Thoracic aorta (tissue), 2 donors: ENCODE data around the gene ATP6V0E1. TPM values are rescaled to one million over a fixed set of nuclear protein-coding genes. Genes with fewer than 3 reads are reported as not detected.

ENCODE experiments used
- ATAC-seq: fragments of 150-250 bp; one replicate; pipeline ENCODE4 v1.8.0; 2017; ENCODE audit warnings: low read depth; ENCODE audit not compliant: insufficient number of reproducible peaks, low FRiP score
- DNase-seq: peaks from one replicate; pipeline ENCODE4 v3.0.0-alpha.2; 2020; ENCODE audit warnings: low spot score
- H3K27ac ChIP-seq, 2 donors: fragments of 200-600 bp; sonication (generic); 1 replicate in 1 of 2; 2 replicates in 1 of 2; pipeline ENCODE4 v1.5.1; 2016; ENCODE audit warnings: mild to moderate bottlenecking in 2 of 2, moderate library complexity in 2 of 2
- H3K27me3 ChIP-seq: fragments of 200-600 bp; sonication (generic); replicated peaks from 2 replicates; pipeline ENCODE4 v1.6.0; 2016; ENCODE audit warnings: mild to moderate bottlenecking; ENCODE audit not compliant: insufficient read depth
- H3K36me3 ChIP-seq: fragments of 200-600 bp; sonication (generic); one replicate; pipeline ENCODE4 v1.5.1; 2016
- H3K4me1 ChIP-seq, 2 donors: fragments of 200-600 bp; sonication (generic); 1 replicate in 1 of 2; 2 replicates in 1 of 2; pipeline versions ENCODE4 v1.5.1 to v1.6.0; 2016; ENCODE audit warnings: low read depth in 2 of 2, mild to moderate bottlenecking in 1 of 2; ENCODE audit not compliant: control insufficient read depth in 1 of 2
- H3K4me3 ChIP-seq: fragments of 200-600 bp; sonication (generic); 2 replicates; pipeline ENCODE4 v1.5.1; 2016; ENCODE audit warnings: mild to moderate bottlenecking
- H3K9me3 ChIP-seq: fragments of 200-600 bp; sonication (generic); 2 replicates; pipeline ENCODE4 v1.5.1; 2016
- CTCF ChIP-seq: fragments of 200-600 bp; sonication (generic); IDR thresholded peaks from one replicate; pipeline ENCODE4 v1.5.1; 2019; ENCODE audit warnings: antibody characterized with exemption
- total RNA-seq, 2 donors: library from RNA; depleted of rRNA; stranded (reverse); fragments of >200 nt; gene quantifications; one replicate each; pipeline versions ENCODE4 v1.1.0 to v1.2.3, GENCODE V29; 2016

Gene ATP6V0E1
- total RNA-seq, 2 donors from 2014 or later, result 117 to 123 TPM

- ATAC-seq (no peak), DNase-seq (no peak)
- peak overlapping the region; percentile 62 to 94 for H3K27ac ChIP-seq
- H3K9me3 ChIP-seq, result no peaks in the 10 kb centered on the region
- no peaks in the 10 kb centered on the region for H3K27me3 ChIP-seq
- H3K4me1 ChIP-seq, result peaks cover 6 to 35% of the 10 kb centered on the region in 2 donors
- TF ChIP-seq CTCF, result no peak
- H3K4me3 ChIP-seq, result no peak overlapping the region
- peaks cover 9% of the 10 kb centered on the region for H3K36me3 ChIP-seq
Observed at GRCh38 chr5:172944741-172945140, 38.8 kb upstream of the ATP6V0E1 start.

- H3K27ac ChIP-seq, result peak overlapping the region; percentile 62 to 94
- H3K27me3 ChIP-seq, result no peaks in the 10 kb centered on the region
- no peak overlapping the region for H3K4me3 ChIP-seq
- no peak for TF ChIP-seq CTCF
- H3K36me3 ChIP-seq, result peaks cover 9% of the 10 kb centered on the region
- DNase-seq (no peak), ATAC-seq (no peak)
- H3K4me1 ChIP-seq, result peaks cover 6 to 35% of the 10 kb centered on the region in 2 donors
- H3K9me3 ChIP-seq, result no peaks in the 10 kb centered on the region
Observed at GRCh38 chr5:172945151-172945550, 38.4 kb upstream of the ATP6V0E1 start.

- no peak for ATAC-seq
- Histone ChIP-seq H3K4me3 (no peak overlapping the region), H3K36me3 (peaks cover 9% of the 10 kb centered on the region), H3K4me1 (peaks cover 6 to 39% of the 10 kb centered on the region in 2 donors), H3K9me3 (no peaks in the 10 kb centered on the region), H3K27me3 (no peaks in the 10 kb centered on the region), H3K27ac (peak overlapping the region; percentile 44 to 94)
- no peak for TF ChIP-seq CTCF
- DNase-seq, result no peak
Observed at GRCh38 chr5:172946146-172946545, 37.4 kb upstream of the ATP6V0E1 start.

- Histone ChIP-seq H3K4me3 (no peak overlapping the region), H3K27me3 (no peaks in the 10 kb centered on the region), H3K36me3 (peaks cover 7% of the 10 kb centered on the region), H3K9me3 (no peaks in the 10 kb centered on the region), H3K4me1 (peaks cover 20 to 64% of the 10 kb centered on the region in 2 donors), H3K27ac (peak overlapping the region; percentile 94 to 97)
- TF ChIP-seq CTCF, result no peak
- no peak for DNase-seq
- ATAC-seq, result no peak
Observed at GRCh38 chr5:172949426-172949825, 34.1 kb upstream of the ATP6V0E1 start.

- peaks cover 22 to 67% of the 10 kb centered on the region in 2 donors for H3K4me1 ChIP-seq
- ATAC-seq (no peak), DNase-seq (no peak)
- H3K27me3 ChIP-seq, result no peaks in the 10 kb centered on the region
- no peak for TF ChIP-seq CTCF
- H3K27ac ChIP-seq, result peak overlapping the region; percentile 65 to 94
- no peak overlapping the region for H3K4me3 ChIP-seq
- no peaks in the 10 kb centered on the region for H3K9me3 ChIP-seq
- H3K36me3 ChIP-seq, result peaks cover 7% of the 10 kb centered on the region
Observed at GRCh38 chr5:172950176-172950965, 33.2 kb upstream of the ATP6V0E1 start.
